Omental fat pad (tissue), 4 donors: ENCODE measurements around the gene ZBTB17. TPM values are rescaled to one million over a fixed set of nuclear protein-coding genes. Genes with fewer than 3 reads are reported as not detected.
A peak's percentile ranks its signal among the peaks of the same experiment; 100 is the strongest.

Experiments
- ATAC-seq: fragments of 150-250 bp; one replicate; pipeline ENCODE4 v1.9.1; 2016; ENCODE audit warnings: mild to moderate bottlenecking, moderate library complexity; ENCODE audit not compliant: low FRiP score
- DNase-seq: peaks from one replicate; pipeline ENCODE4 v3.0.0-alpha.2; 2019; ENCODE audit warnings: low spot score
- total RNA-seq, 4 donors: library from RNA; depleted of rRNA; stranded (reverse); fragments of >200 nt; gene quantifications; one replicate each; pipeline ENCODE4 v1.1.0, GENCODE V29; 2016
- TF ChIP-seq, protein P1 (sequence below), 3 donors: fragments of 450-650 bp; IDR thresholded peaks; one replicate each; pipeline ENCODE4 v1.5.1; 2016 to 2017; ENCODE audit warnings: antibody characterized with exemption in 3 of 3, mild to moderate bottlenecking in 3 of 3, moderate library complexity in 2 of 3

Gene ZBTB17
- total RNA-seq, 4 donors from 2014 or later = 20.7 to 53.6 (median 27.8) TPM

DNA sequence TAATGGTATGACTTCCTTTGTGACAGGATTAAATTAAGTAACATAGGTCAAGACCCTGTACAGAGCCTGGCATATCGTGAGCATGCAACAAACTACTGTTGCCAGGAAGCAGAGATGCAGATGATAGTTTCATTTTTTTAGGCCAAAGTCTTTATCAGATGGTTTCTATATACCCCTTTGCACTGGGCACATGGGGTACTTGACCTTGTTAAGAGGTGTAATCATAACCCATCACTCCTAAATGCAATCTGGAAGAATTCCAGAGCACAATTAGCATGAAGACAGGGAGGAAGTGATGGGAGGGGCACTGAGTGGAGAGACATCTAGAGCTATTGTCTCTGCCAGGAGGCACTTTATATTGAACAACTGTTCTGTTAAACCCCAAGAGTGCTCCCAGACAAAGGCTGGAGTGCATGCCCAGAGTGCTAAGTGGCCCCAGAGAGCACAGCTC is 22.1 kb downstream of the ZBTB17 start:
- DNase-seq = no peak
- no peak for ATAC-seq
- TF ChIP-seq, protein P1, sequence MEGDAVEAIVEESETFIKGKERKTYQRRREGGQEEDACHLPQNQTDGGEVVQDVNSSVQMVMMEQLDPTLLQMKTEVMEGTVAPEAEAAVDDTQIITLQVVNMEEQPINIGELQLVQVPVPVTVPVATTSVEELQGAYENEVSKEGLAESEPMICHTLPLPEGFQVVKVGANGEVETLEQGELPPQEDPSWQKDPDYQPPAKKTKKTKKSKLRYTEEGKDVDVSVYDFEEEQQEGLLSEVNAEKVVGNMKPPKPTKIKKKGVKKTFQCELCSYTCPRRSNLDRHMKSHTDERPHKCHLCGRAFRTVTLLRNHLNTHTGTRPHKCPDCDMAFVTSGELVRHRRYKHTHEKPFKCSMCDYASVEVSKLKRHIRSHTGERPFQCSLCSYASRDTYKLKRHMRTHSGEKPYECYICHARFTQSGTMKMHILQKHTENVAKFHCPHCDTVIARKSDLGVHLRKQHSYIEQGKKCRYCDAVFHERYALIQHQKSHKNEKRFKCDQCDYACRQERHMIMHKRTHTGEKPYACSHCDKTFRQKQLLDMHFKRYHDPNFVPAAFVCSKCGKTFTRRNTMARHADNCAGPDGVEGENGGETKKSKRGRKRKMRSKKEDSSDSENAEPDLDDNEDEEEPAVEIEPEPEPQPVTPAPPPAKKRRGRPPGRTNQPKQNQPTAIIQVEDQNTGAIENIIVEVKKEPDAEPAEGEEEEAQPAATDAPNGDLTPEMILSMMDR (IDR thresholded peaks at IDR 0.05) = no peak

DNA sequence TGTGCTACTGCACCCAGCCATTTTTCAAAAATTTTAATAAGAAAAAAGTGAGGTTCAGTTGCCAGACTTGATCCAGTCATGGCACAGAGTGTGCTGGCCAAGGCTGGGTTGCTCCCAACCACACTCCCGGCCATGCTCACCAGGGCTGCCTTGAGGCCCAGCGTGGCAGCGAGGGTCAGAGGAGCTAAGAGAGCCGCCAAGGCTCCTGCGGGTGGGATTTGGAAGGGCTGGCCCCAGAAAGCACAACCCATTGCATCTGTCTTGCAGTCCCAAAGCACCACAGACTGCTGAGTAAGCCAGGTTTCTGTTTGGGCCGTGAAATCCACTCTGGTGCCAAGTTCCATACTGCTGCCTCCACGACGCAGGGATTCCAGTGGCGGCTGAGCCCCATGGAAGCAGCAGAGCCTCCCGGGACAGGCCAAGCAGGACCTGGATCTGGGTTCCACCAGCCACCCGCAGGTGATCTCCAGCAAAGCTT is 22.6 kb downstream of the ZBTB17 start:
- ATAC-seq (no peak), DNase-seq (no peak)
- TF ChIP-seq, protein P1 (IDR thresholded peaks at IDR 0.05) = no peak

DNA sequence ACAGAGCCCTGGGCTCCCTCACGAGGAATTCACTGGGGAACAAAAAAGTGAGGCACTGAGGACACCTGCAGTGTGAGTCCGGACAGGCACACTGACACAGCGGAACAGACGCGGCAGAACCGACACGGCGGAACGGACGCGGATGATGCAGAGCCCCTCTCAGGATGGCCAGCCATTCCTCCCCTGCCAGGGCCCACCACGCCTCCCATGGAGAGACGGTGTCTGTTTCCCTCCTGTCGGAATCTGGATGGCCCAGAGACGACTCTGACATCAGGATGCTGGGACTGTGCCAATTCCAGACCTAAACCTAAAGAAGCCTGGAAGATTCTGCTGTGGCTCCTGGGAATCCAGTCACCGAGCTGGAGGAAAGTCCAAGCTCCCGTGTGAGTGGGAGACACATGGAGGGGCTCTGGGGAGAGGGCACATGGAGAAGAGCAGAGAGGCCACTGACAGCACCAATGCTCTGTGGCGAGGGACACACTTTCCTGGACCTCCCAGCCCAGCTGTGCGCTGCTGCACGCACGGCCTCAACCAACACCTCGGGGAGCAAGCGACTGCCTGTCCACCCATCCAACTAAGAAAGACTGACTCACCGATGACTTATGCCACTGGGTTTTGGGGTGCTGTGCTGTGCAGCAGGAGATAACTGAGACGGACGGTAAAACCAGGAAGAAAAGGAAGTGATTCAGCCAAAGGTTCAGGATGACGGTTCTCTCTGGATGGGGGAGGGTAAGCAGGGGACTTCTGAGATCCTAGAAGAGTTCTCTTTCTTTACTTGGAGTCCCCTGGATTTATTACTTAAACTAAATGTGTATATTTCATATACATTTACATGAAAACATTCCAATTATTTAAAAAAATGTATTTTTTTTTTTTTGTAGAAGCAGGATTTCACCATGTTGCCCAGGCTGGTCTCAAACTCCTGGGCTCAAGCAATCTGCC is 23.3 kb downstream of the ZBTB17 start:
- TF ChIP-seq, protein P1 (IDR thresholded peaks at IDR 0.05) = no peak
- DNase-seq (no peak), ATAC-seq (peak; percentile 20)

DNA sequence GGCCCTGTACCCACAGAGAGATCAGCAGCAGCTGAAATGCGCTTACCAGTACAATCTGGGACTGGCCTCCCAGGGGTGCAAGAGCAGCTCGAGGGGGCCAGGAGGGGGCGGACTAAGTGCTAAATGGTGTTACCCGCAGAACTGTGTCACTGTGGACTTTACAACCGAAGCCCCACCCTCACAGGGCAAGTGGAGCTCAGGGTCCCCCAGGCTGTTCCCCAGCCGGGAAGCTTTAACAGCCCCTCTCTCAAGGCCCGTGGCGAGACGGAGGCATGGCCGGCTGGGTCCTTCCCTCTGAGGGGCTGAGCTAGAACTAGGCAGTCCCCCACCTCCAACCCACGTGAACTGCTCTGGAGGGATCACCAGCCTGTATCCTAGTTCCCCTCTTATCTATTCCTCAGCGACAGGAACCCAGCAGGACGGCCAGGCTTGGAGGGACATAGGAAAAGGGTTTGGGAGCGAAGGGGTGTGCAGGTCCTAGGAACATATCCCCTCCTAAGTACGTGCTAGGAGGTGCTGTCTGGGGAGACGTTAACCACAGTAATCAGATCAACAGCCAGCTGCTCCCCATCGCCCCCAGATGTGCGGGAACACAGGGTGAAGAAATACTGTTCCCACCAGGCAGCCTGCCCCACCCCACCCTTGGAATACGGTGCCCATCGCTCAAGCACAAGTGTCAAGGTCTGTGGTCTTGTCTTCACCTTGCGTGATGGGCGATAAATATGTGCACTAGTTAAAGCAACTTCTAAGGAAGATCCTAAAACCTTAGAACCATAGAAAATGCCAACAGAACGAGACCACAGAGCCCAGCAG is 24.4 kb downstream of the ZBTB17 start:
- ATAC-seq = no peak
- TF ChIP-seq, protein P1 (IDR thresholded peaks at IDR 0.05) = no peak
- no peak for DNase-seq

DNA sequence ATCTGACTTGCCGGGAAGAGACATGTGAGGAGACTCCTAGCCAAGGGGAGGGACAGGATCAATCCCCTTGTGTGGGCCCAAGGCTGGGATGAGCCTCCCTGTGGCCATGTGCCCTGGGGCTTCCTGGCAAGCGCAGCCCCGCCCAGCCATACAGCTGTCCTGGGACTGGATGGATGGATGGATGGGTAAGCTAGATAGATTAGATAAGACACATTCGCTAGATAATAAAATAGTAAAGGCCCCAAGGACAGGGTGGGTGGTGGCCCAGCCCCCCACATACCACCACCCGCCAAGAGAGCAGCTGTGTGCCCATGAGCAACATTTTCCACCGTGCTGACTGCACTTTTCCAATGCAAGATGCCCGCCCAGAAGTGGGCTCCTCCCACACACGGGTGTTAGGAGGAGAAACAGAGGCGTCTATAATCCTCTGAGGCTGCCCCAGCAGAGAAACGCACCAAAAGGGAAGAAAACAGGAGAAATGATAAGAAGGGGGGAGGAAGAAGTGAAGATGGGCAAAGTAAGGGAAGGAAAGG is 25.1 kb downstream of the ZBTB17 start:
- ATAC-seq (peak; percentile 31), DNase-seq (peak; percentile 58)
- TF ChIP-seq, protein P1 (IDR thresholded peaks at IDR 0.05) = no peak

DNA sequence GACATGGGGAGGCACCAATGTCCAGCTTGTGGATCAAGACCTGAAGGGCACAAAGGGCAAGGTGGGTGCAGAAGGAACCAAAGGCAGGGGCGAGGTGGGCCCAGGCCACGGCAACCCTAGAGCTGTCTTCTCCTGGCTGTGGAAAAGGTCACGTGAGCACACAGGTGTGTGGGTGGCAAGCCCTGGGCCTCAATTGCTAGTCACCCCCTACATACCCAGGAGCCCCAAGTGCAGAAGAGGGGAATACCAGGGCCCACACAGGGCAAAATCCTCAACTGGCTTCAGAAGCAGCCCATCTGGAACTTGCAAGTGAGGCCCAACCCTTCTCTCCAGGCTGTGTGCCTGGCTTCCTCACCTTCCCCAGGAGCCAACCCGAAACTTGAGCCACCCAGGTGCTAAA is 25.6 kb downstream of the ZBTB17 start:
- TF ChIP-seq, protein P1 (IDR thresholded peaks at IDR 0.05) = no peak
- ATAC-seq (no peak), DNase-seq (no peak)
